ENCODE results near the gene LRRC3. TPM values are rescaled to one million over a fixed set of nuclear protein-coding genes. Genes with fewer than 3 reads are reported as not detected.

Gene LRRC3
- total RNA-seq, 3 donors from 2014 or later = 1.6 to 6.4 (median 2.0) TPM

DNA sequence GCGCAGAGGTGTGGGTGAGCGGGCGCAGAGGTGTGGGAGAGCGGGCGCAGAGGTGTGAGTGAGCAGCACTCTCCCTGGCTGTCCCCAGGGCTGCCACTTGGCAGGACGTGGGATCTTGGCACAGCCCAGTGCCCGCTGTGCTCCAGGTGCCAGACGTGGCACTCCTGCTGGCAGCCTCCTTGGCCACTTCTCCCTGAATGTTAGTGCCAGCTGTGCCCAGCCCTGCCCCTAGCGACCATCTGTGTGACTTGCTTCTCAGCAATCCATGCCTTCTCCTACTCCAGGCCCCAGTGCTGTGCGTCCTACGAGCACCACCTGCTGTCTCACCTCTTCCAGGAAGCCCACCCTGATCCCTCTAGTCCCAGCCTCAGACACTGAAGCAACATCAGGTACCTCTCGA lies 54.2 kb downstream of the LRRC3 start:
- DNase-seq (ENCODE audit: low spot score in 2 of 2) = peak; percentile 77 to 87
- Histone ChIP-seq H3K4me1 (no peaks in the 10 kb centered on the region), H3K27me3 (peaks cover 4 to 24% of the 10 kb centered on the region in 2 donors), H3K27ac (no peak overlapping the region), H3K4me3 (no peak overlapping the region), H3K36me3 (no peaks in the 10 kb centered on the region), H3K9me3 (no peaks in the 10 kb centered on the region)
- TF ChIP-seq CTCF (IDR thresholded peaks at IDR 0.05) (peak; percentile 35 to 68 (median 43)), POLR2AphosphoS5 (IDR thresholded peaks at IDR 0.05) (no peak)
- intact Hi-C loops (cut with DNase I; ENCODE audit: low total_unique reads) = no loop called here

DNA sequence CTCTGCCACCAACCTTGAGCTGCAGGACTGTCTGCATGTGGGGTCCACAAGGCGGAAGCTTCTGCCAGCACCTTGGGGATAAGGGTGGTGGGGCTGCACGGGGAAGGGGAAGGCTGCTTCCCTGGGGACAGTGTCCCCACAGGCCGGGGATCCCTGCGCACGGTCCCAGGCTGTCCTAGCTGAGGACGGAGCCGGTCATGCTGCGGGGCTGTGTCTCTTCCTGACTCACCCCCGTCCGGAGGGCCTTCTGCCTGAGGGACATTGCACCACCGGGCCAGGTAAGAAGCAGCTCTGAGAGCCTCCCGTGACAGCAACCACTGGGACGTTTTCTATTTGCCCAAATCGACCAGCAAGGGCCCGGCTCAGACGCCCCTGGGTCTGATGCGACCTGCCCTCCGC lies 54.8 kb downstream of the LRRC3 start:
- intact Hi-C loops (cut with DNase I; ENCODE audit: low total_unique reads) = no loop called here
- no peaks in the 10 kb centered on the region for H3K36me3 ChIP-seq
- no peaks in the 10 kb centered on the region for H3K4me1 ChIP-seq
- H3K4me3 ChIP-seq = peak overlapping the region in 1 of 3 donors; percentile 51
- no peak for DNase-seq (ENCODE audit: low spot score in 2 of 2)
- H3K27ac ChIP-seq = no peak overlapping the region
- peaks cover 4 to 24% of the 10 kb centered on the region in 2 donors for H3K27me3 ChIP-seq
- TF ChIP-seq POLR2A (IDR thresholded peaks at IDR 0.05) (no peak), POLR2AphosphoS5 (IDR thresholded peaks at IDR 0.05) (no peak), CTCF (IDR thresholded peaks at IDR 0.05) (no peak)
- H3K9me3 ChIP-seq = no peaks in the 10 kb centered on the region

- H3K36me3 ChIP-seq = no peaks in the 10 kb centered on the region
- H3K27me3 ChIP-seq = peaks cover 4 to 24% of the 10 kb centered on the region in 2 donors
- no peaks in the 10 kb centered on the region for H3K4me1 ChIP-seq
- H3K4me3 ChIP-seq = peak overlapping the region in 2 of 3 donors; percentile 3 to 51
- intact Hi-C loops (cut with DNase I; ENCODE audit: low total_unique reads) = no loop called here
- H3K9me3 ChIP-seq = no peaks in the 10 kb centered on the region
- H3K27ac ChIP-seq = no peak overlapping the region
- no peak for TF ChIP-seq POLR2AphosphoS5 (IDR thresholded peaks at IDR 0.05)
- TF ChIP-seq POLR2A (IDR thresholded peaks at IDR 0.05) = no peak
- peak; percentile 54 to 72 (median 62) for TF ChIP-seq CTCF (IDR thresholded peaks at IDR 0.05)
- DNase-seq (ENCODE audit: low spot score in 2 of 2) = peak; percentile 28 to 66
These were observed 55.4 kb downstream of the LRRC3 start for GRCh38 chr21:44510508-44511218.

GRCh38 chr21:44511219-44511937 lies 56.1 kb downstream of the LRRC3 start:
- Histone ChIP-seq H3K9me3 (no peaks in the 10 kb centered on the region), H3K27ac (no peak overlapping the region), H3K36me3 (no peaks in the 10 kb centered on the region), H3K4me1 (no peaks in the 10 kb centered on the region), H3K27me3 (peaks cover 4 to 24% of the 10 kb centered on the region in 2 donors), H3K4me3 (no peak overlapping the region)
- no peak for TF ChIP-seq POLR2A (IDR thresholded peaks at IDR 0.05)
- TF ChIP-seq POLR2AphosphoS5 (IDR thresholded peaks at IDR 0.05) = no peak
- TF ChIP-seq CTCF (IDR thresholded peaks at IDR 0.05) = no peak
- intact Hi-C loops (cut with DNase I; ENCODE audit: low total_unique reads) = no loop called here
- no peak for DNase-seq (ENCODE audit: low spot score in 2 of 2)

Other genes starting within 250 kb of the LRRC3 start
- gene ICOSLG, start 214.6 kb upstream of the LRRC3 start, total RNA-seq = 1 to 10 TPM in 2 of 3 donors, under 1 TPM in 1; 0.80 to 4.2 (median 2.6) TPM
- not detected for gene DNMT3L, start 193.6 kb upstream of the LRRC3 start, total RNA-seq
- gene AIRE, start 169.6 kb upstream of the LRRC3 start, total RNA-seq = not detected
- gene PFKL, start 155.5 kb upstream of the LRRC3 start, total RNA-seq = 100 to 1,000 TPM in 1 of 3 donors, 10 to 100 TPM in 2; 80.9 to 101 (median 97.9) TPM
- 10 to 100 TPM; 22.2 to 31.1 (median 27.8) TPM for gene CFAP410, start 116.1 kb upstream of the LRRC3 start, total RNA-seq
- 1 to 10 TPM; 4.3 to 7.9 (median 7.2) TPM for gene TRPM2, start 101.9 kb upstream of the LRRC3 start, total RNA-seq
- gene KRTAP10-1, start 84.7 kb downstream of the LRRC3 start, total RNA-seq = not detected
- gene KRTAP10-2, start 96.0 kb downstream of the LRRC3 start, total RNA-seq = not detected
- gene KRTAP10-3, start 103.3 kb downstream of the LRRC3 start, total RNA-seq = not detected
- gene KRTAP10-4, start 118.2 kb downstream of the LRRC3 start, total RNA-seq = not detected
- gene KRTAP10-5, start 125.1 kb downstream of the LRRC3 start, total RNA-seq = not detected
- not detected for gene KRTAP10-6, start 137.0 kb downstream of the LRRC3 start, total RNA-seq
- not detected for gene KRTAP10-7, start 145.1 kb downstream of the LRRC3 start, total RNA-seq
- not detected for gene KRTAP10-8, start 156.6 kb downstream of the LRRC3 start, total RNA-seq
- not detected for gene KRTAP10-9, start 171.6 kb downstream of the LRRC3 start, total RNA-seq
- gene KRTAP10-10, start 181.8 kb downstream of the LRRC3 start, total RNA-seq = not detected
- not detected for gene KRTAP10-11, start 190.9 kb downstream of the LRRC3 start, total RNA-seq
- not detected for gene KRTAP12-4, start 199.1 kb downstream of the LRRC3 start, total RNA-seq
- gene KRTAP12-3, start 202.4 kb downstream of the LRRC3 start, total RNA-seq = not detected
- not detected for gene KRTAP12-2, start 211.4 kb downstream of the LRRC3 start, total RNA-seq
- gene KRTAP12-1, start 226.7 kb downstream of the LRRC3 start, total RNA-seq = not detected
- gene KRTAP10-12, start 241.7 kb downstream of the LRRC3 start, total RNA-seq = not detected

Measured in breast epithelium (tissue), 4 donors.